ENCODE measurements around the gene ZNF502.

- TF ChIP-seq CTCF (IDR thresholded peaks at IDR 0.05): no peak
- no peak for TF ChIP-seq POLR2AphosphoS5 (IDR thresholded peaks at IDR 0.05; ENCODE audit: insufficient read depth in 1 of 2, low read depth in 1 of 2)
- TF ChIP-seq POLR2A (IDR thresholded peaks at IDR 0.05): no peak
Observed at GRCh38 chr3:44666346-44666745, 46.1 kb upstream of the ZNF502 start.
